GM12878 (cell line): ENCODE measurements around the gene MEIOSIN.

Source experiments
- ATF2 ChIP-seq: IDR thresholded peaks from 2 replicates; pipeline ENCODE4 v1.6.1; 2012; ENCODE audit warnings: low read length, inconsistent platforms
- EP300 ChIP-seq, 2 experiments: fragments of 150-350 bp in 1 of 2; IDR thresholded peaks; 2 replicates each; pipeline ENCODE4 v1.6.1; 2011 to 2012; ENCODE audit warnings: low read depth in 2 of 2, low read length in 2 of 2, borderline replicate concordance in 1 of 2, improper control_type of control experiment in 1 of 2, inconsistent platforms in 1 of 2; ENCODE audit not compliant: control insufficient read depth in 1 of 2
- POLR2A ChIP-seq: IDR thresholded peaks from 2 replicates; pipeline ENCODE4 v1.6.1; 2011; ENCODE audit warnings: low read depth, mild to moderate bottlenecking, low read length
- SUPT20H ChIP-seq: IDR thresholded peaks from 2 replicates; pipeline ENCODE4 v1.6.1; 2011; ENCODE audit warnings: low read depth, mild to moderate bottlenecking, low read length, moderate library complexity, borderline replicate concordance; ENCODE audit not compliant: control insufficient read depth
- TBL1XR1 ChIP-seq: IDR thresholded peaks from 2 replicates; pipeline ENCODE4 v1.6.1; 2012; ENCODE audit warnings: low read depth, low read length, improper control_type of control experiment
- ZNF687 ChIP-seq: fragments of 450-650 bp; IDR thresholded peaks from 2 replicates; pipeline ENCODE4 v1.6.1; 2017; ENCODE audit warnings: mild to moderate bottlenecking, moderate library complexity

GRCh38 chr19:45733160-45733810 lies at the start of gene MEIOSIN:
- TF ChIP-seq TBL1XR1 (no peak), SUPT20H (no peak), EP300 (IDR thresholded peaks at IDR 0.05; ENCODE audit: borderline replicate concordance in 1 of 2, control insufficient read depth in 1 of 2, low read depth in 2 of 2, low read length in 2 of 2) (no peak), ZNF687 (no peak), ATF2 (no peak), POLR2A (no peak)
